ENCODE data around the gene GATAD2A. TPM values are rescaled to one million over a fixed set of nuclear protein-coding genes. Genes with fewer than 3 reads are reported as not detected.
A peak's percentile ranks its signal among the peaks of the same experiment; 100 is the strongest.

The GATAD2A gene
- total RNA-seq, 2 experiments from 2014 or later = 180 TPM

GRCh38 chr19:19426216-19426615 is 20.7 kb downstream of the GATAD2A start:
- POLR2A ChIA-PET = no interaction called here
- no peak overlapping the region for H3K4me3 Mint-ChIP-seq
- DNase-seq = no peak
- H3K4me1 Mint-ChIP-seq (ENCODE audit: low read depth) = peaks cover 29% of the 10 kb centered on the region
- no peaks in the 10 kb centered on the region for H3K27me3 Mint-ChIP-seq (ENCODE audit: low read depth)
- CTCF ChIA-PET = interaction anchor here (0.6 kb wide), 1 partner anchor 15 kb away, joined by 3 read pairs; no protein-coding TSS in a partner anchor
- no peak overlapping the region for H3K27ac Mint-ChIP-seq
- H3K36me3 Mint-ChIP-seq (ENCODE audit: low read depth) = peaks cover 19% of the 10 kb centered on the region
- no peaks in the 10 kb centered on the region for H3K9me3 Mint-ChIP-seq (ENCODE audit: insufficient read depth)
- ATAC-seq = no peak

DNA sequence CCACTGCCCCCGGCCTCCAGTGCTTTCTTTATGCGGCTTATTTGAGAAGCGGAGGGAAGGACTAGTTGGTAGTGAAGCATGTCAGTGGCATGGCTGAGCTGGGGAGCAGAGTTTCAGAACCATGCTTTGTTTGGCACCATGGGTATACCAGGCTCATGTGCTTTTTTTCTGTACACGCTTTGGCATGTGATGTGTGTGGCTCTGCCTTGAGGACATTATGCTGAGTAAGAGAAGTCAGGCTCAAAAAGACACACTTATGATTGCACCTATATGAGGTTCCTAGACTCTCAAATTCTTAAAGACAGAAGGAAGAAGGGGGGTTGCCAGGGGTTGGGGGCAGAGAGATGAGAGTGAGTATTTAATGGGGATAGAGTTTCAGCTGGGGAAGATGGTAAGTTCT is 21.3 kb downstream of the GATAD2A start:
- H3K27me3 Mint-ChIP-seq (ENCODE audit: low read depth) = no peaks in the 10 kb centered on the region
- H3K9me3 Mint-ChIP-seq (ENCODE audit: insufficient read depth) = no peaks in the 10 kb centered on the region
- POLR2A ChIA-PET = interaction anchor here (1.2 kb wide), 1 partner anchor 10 kb away, joined by 3 read pairs; no protein-coding TSS in a partner anchor
- no peak overlapping the region for H3K4me3 Mint-ChIP-seq
- H3K36me3 Mint-ChIP-seq (ENCODE audit: low read depth) = peaks cover 18% of the 10 kb centered on the region
- ATAC-seq (no peak), DNase-seq (no peak)
- CTCF ChIA-PET = no interaction called here
- peaks cover 26% of the 10 kb centered on the region for H3K4me1 Mint-ChIP-seq (ENCODE audit: low read depth)
- H3K27ac Mint-ChIP-seq = peak overlapping the region; percentile 10

DNA sequence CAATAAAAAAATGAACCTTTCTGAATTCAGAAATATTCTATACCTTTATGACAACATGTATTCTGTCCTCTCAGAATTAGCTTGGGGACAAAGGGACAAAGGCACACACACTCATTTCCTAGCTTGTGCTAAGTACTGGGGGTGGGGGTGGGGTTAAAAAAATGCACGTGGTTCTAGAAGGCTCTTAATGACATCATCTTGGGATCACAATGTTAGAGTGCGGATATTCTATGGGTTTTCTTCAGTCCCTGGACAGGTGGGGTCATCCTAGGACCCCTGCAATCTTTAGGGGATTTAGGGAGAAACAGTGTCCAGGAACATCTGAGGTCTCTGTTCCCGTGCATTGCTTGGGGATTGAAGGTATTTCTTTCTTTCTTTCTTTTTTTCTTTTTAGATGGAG is 21.8 kb downstream of the GATAD2A start:
- ChIA-PET CTCF (no interaction called here), POLR2A (interaction anchor here (1.2 kb wide), 1 partner anchor 9 kb away, joined by 3 read pairs; no protein-coding TSS in a partner anchor)
- H3K4me1 Mint-ChIP-seq (ENCODE audit: low read depth) = peaks cover 25% of the 10 kb centered on the region
- no peak overlapping the region for H3K27ac Mint-ChIP-seq
- no peak for ATAC-seq
- H3K4me3 Mint-ChIP-seq = no peak overlapping the region
- H3K9me3 Mint-ChIP-seq (ENCODE audit: insufficient read depth) = no peaks in the 10 kb centered on the region
- H3K27me3 Mint-ChIP-seq (ENCODE audit: low read depth) = no peaks in the 10 kb centered on the region
- H3K36me3 Mint-ChIP-seq (ENCODE audit: low read depth) = peaks cover 18% of the 10 kb centered on the region
- DNase-seq = no peak

DNA sequence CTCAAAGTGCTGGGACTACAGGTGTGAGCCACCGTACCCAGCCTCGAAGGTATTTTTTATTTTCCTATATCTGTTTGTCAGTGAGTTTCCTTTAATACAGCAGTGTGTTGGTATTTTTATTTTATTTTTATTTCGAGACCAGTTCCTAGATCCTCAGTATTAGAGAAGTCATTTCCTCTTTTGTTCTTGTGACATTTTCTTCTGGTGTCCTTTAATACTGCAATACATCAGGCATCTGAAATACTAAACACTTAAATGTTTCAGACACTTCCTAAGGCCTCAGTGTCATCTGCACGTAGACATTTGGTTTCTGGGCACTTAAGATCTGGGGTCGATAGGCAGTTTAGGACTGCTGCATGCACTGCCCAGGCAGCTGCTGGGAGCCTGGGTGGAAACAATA is 22.5 kb downstream of the GATAD2A start:
- Mint-ChIP-seq H3K27ac (peak overlapping the region; percentile 34), H3K4me1 (ENCODE audit: low read depth) (peaks cover 32% of the 10 kb centered on the region)

DNA sequence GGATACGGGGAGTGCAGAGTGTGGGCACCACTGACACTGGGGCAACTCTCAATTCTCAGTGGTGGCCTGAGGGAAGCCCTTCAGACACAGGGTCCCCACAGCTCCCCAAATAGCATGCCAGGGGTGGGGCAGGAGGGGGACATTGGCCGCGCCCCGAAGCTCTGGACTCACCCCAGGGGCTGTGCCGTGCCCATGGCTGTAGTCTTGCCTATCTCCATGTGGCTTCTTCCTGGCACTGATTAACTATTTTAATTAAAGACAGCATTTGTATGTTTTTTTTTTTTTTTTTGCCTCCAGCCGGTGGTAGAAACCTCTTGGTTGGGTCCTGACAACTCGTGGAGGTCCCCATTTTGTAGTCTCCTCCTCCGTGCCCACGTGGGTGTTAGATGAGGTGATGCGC is 23.3 kb downstream of the GATAD2A start:
- Mint-ChIP-seq H3K4me3 (no peak overlapping the region), H3K4me1 (ENCODE audit: low read depth) (peaks cover 37% of the 10 kb centered on the region), H3K27ac (no peak overlapping the region), H3K9me3 (ENCODE audit: insufficient read depth) (no peaks in the 10 kb centered on the region), H3K36me3 (ENCODE audit: low read depth) (peaks cover 17% of the 10 kb centered on the region), H3K27me3 (ENCODE audit: low read depth) (no peaks in the 10 kb centered on the region)
- no peak for DNase-seq
- ChIA-PET CTCF (no interaction called here), POLR2A (interaction anchor here (0.6 kb wide), 1 partner anchor 194 kb away, joined by 3 read pairs; no protein-coding TSS in a partner anchor)
- ATAC-seq = no peak

More for the DNA sequence above, 22.5 kb downstream of the GATAD2A start:
- H3K9me3 Mint-ChIP-seq (ENCODE audit: insufficient read depth) = no peaks in the 10 kb centered on the region
- ATAC-seq (no peak), DNase-seq (no peak)
- H3K4me3 Mint-ChIP-seq = no peak overlapping the region
- ChIA-PET POLR2A (interaction anchor here (1.2 kb wide), 1 partner anchor 9 kb away, joined by 3 read pairs; no protein-coding TSS in a partner anchor), CTCF (no interaction called here)
- H3K27me3 Mint-ChIP-seq (ENCODE audit: low read depth) = no peaks in the 10 kb centered on the region
- H3K36me3 Mint-ChIP-seq (ENCODE audit: low read depth) = peaks cover 19% of the 10 kb centered on the region

DNA sequence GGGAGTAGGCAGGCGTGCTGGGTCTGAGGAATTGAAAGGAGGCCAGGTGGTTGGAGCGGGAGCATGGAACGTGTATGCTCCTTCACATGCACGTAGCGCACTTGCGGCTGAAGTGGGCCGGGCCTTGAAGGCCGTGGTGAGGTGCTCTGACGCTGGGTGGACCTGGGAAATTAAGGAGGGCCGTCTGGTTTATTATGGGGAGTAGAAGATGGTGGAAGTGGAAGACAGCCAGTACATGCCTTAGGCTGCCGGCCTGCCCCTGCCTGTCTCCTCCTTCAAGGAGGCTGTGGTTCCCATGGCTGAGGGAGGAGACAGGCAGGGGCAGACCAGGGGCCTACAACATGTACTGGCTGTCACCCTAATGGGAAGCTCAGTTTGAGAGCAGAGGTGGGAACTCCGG is 23.9 kb downstream of the GATAD2A start:
- H3K36me3 Mint-ChIP-seq (ENCODE audit: low read depth) = peaks cover 15% of the 10 kb centered on the region
- ATAC-seq (no peak), DNase-seq (no peak)
- no peaks in the 10 kb centered on the region for H3K27me3 Mint-ChIP-seq (ENCODE audit: low read depth)
- H3K27ac Mint-ChIP-seq = no peak overlapping the region
- H3K9me3 Mint-ChIP-seq (ENCODE audit: insufficient read depth) = no peaks in the 10 kb centered on the region
- H3K4me1 Mint-ChIP-seq (ENCODE audit: low read depth) = peaks cover 38% of the 10 kb centered on the region
- ChIA-PET CTCF (no interaction called here), POLR2A (no interaction called here)
- H3K4me3 Mint-ChIP-seq = no peak overlapping the region

GRCh38 chr19:19432732-19433131 is 27.3 kb downstream of the GATAD2A start:
- DNase-seq = no peak
- Mint-ChIP-seq H3K36me3 (ENCODE audit: low read depth) (peaks cover 21% of the 10 kb centered on the region), H3K9me3 (ENCODE audit: insufficient read depth) (no peaks in the 10 kb centered on the region), H3K27me3 (ENCODE audit: low read depth) (no peaks in the 10 kb centered on the region), H3K4me1 (ENCODE audit: low read depth) (peaks cover 38% of the 10 kb centered on the region), H3K4me3 (no peak overlapping the region), H3K27ac (peak overlapping the region; percentile 37)
- ChIA-PET CTCF (no interaction called here), POLR2A (no interaction called here)
- no peak for ATAC-seq

DNA sequence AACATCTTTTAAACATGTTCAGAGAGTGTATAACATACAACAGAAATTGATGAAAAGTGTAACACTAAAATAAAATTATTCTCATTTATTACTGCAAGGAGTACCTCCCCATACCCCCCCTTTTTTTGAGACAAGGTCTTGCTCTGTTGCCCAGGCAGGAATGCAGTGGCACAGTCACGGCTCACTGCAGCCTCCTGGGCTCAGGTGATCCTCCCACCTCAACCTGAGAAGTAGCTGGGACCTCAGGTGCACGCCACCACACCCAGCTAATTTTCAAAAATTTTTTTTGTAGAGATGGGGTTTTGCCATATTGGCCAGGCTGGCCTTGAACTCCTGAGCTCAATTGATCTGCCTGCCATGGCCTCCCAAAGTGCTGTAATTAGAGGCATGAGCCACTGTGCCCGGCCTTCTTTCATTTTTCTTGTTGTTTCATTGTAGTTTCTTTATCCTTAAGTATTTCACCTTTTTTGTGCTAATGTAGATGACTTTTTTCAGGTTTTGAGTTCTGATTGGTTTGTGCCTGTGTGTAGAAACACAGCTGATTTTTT is 28.3 kb downstream of the GATAD2A start:
- Mint-ChIP-seq H3K4me3 (no peak overlapping the region), H3K27ac (no peak overlapping the region), H3K36me3 (ENCODE audit: low read depth) (peaks cover 24% of the 10 kb centered on the region), H3K4me1 (ENCODE audit: low read depth) (peaks cover 43% of the 10 kb centered on the region), H3K9me3 (ENCODE audit: insufficient read depth) (no peaks in the 10 kb centered on the region), H3K27me3 (ENCODE audit: low read depth) (no peaks in the 10 kb centered on the region)
- ATAC-seq (no peak), DNase-seq (no peak)
- ChIA-PET POLR2A (interaction anchor here (1.0 kb wide), 1 partner anchor 28 kb away, joined by 4 read pairs; the partner anchor contains the start of gene GATAD2A), CTCF (interaction anchor here (1.2 kb wide), 1 partner anchor 10 kb away, joined by 3 read pairs; no protein-coding TSS in a partner anchor)

DNA sequence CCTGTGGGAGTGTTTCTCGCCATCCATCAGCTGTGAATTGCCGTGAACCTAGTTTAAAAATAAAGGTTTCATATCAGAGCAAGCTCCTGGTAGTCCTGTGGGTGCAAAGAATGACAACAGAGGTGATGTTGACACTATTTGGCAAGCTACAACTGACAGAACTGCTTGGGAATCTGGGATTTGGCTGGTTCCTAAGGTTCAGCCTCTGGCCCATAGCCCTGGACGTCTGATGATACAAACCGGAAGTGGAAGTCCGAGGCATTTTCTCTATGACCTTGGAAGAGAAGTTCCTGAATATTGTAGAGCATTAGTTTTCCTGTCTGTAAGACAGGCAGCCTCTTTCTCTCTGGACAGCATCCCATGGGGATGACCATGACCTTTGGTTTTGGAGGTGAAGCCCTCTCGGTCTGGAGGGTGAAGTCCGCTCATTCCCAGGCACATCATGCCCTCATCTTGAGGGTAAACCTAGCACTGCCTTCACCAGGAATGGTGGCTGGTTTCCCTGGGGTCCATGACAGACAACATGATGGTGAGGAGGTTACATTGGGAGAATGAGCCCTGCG is 29.1 kb downstream of the GATAD2A start:
- no peak for ATAC-seq
- Mint-ChIP-seq H3K36me3 (ENCODE audit: low read depth) (peaks cover 27% of the 10 kb centered on the region), H3K4me1 (ENCODE audit: low read depth) (peaks cover 46% of the 10 kb centered on the region), H3K4me3 (no peak overlapping the region), H3K27ac (no peak overlapping the region), H3K27me3 (ENCODE audit: low read depth) (no peaks in the 10 kb centered on the region), H3K9me3 (ENCODE audit: insufficient read depth) (no peaks in the 10 kb centered on the region)
- ChIA-PET POLR2A (interaction anchor here (1.0 kb wide), 1 partner anchor 29 kb away, joined by 4 read pairs; the partner anchor contains the start of gene GATAD2A), CTCF (interaction anchor here (1.2 kb wide), 1 partner anchor 9 kb away, joined by 3 read pairs; no protein-coding TSS in a partner anchor)
- DNase-seq = no peak

DNA sequence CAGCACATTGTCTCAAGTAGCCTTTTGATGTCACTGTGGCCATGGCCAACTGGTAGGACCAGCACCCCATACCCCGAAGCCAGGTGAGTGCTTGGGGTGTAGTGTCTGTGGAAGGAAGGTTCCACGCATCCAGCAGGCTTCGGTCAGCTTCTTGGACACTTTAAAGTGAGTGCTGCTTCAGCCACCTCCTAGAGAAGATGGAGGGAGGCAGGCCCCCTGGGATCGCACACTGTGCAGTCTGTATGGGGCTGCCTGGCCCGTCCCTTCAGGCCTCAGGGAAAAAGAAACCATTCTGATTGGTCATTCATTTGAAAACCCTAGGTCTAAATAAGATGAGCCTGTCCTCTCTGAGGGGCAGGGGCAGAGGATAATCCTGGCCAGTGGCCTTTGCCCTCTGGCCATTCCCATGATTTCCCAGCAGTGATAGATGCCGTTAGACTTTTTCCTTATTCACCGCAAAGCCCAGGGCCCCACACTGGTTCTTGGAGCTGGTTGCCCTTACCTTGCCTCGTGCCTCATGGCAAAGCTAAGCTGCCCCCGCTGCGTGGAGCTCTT is 30.7 kb downstream of the GATAD2A start:
- CTCF ChIA-PET = no interaction called here
- POLR2A ChIA-PET = interaction anchor here (1.1 kb wide), 1 partner anchor 9 kb away, joined by 3 read pairs; no protein-coding TSS in a partner anchor
- Mint-ChIP-seq H3K4me1 (ENCODE audit: low read depth) (peaks cover 45% of the 10 kb centered on the region), H3K27me3 (ENCODE audit: low read depth) (no peaks in the 10 kb centered on the region), H3K36me3 (ENCODE audit: low read depth) (peaks cover 35% of the 10 kb centered on the region), H3K27ac (no peak overlapping the region), H3K9me3 (ENCODE audit: insufficient read depth) (no peaks in the 10 kb centered on the region), H3K4me3 (no peak overlapping the region)
- ATAC-seq (no peak), DNase-seq (no peak)

GRCh38 chr19:19438366-19439175 is 33.1 kb downstream of the GATAD2A start:
- H3K4me1 Mint-ChIP-seq (ENCODE audit: low read depth) = peaks cover 40% of the 10 kb centered on the region
- ATAC-seq (no peak), DNase-seq (no peak)
- POLR2A ChIA-PET = no interaction called here
- H3K36me3 Mint-ChIP-seq (ENCODE audit: low read depth) = peaks cover 33% of the 10 kb centered on the region
- no peak overlapping the region for H3K4me3 Mint-ChIP-seq
- H3K27ac Mint-ChIP-seq = no peak overlapping the region
- no peaks in the 10 kb centered on the region for H3K27me3 Mint-ChIP-seq (ENCODE audit: low read depth)
- CTCF ChIA-PET = no interaction called here
- H3K9me3 Mint-ChIP-seq (ENCODE audit: insufficient read depth) = no peaks in the 10 kb centered on the region

- Mint-ChIP-seq H3K9me3 (ENCODE audit: insufficient read depth) (no peaks in the 10 kb centered on the region), H3K27ac (no peak overlapping the region), H3K4me1 (ENCODE audit: low read depth) (peaks cover 43% of the 10 kb centered on the region), H3K27me3 (ENCODE audit: low read depth) (no peaks in the 10 kb centered on the region), H3K4me3 (no peak overlapping the region), H3K36me3 (ENCODE audit: low read depth) (peaks cover 37% of the 10 kb centered on the region)
- ATAC-seq (no peak), DNase-seq (no peak)
- CTCF ChIA-PET = no interaction called here
- POLR2A ChIA-PET = no interaction called here
Measured at GRCh38 chr19:19439176-19439482, 33.7 kb downstream of the GATAD2A start.
